ENCODE data around the gene MAN1A1.

GRCh38 chr6:119346450-119346849 is 3.1 kb downstream of the MAN1A1 start:
- TF ChIP-seq CTCF (IDR thresholded peaks at IDR 0.05) (no peak), POLR2A (IDR thresholded peaks at IDR 0.05) (no peak)
